22Rv1 (cell line): ENCODE data around the gene PRUNE2.

ENCODE experiments used
- CTCF ChIP-seq: fragments of 450-650 bp; IDR thresholded peaks from 2 replicates; pipeline ENCODE4 v1.5.1; 2017; ENCODE audit warnings: mild to moderate bottlenecking
- ZFX ChIP-seq: fragments of 450-650 bp; IDR thresholded peaks from 2 replicates; pipeline ENCODE4 v1.6.1; 2017; ENCODE audit warnings: antibody characterized with exemption, borderline replicate concordance

GRCh38 chr9:76699971-76700370 is 205.9 kb downstream of the PRUNE2 start:
- TF ChIP-seq CTCF (no peak), ZFX (no peak)
